Liver (tissue), 3 donors: ENCODE data around the gene ALDH1L1.
A peak's percentile ranks its signal among the peaks of the same experiment; 100 is the strongest.

Experiments
- ATF3 ChIP-seq: IDR thresholded peaks from 2 replicates; pipeline ENCODE4 v1.6.1; 2016; ENCODE audit warnings: antibody characterized with exemption
- CTCF ChIP-seq: fragments of 150-350 bp; IDR thresholded peaks from 2 replicates; pipeline ENCODE4 v1.5.1; 2017; ENCODE audit warnings: improper control_type of control experiment, low read depth, low read length; ENCODE audit not compliant: missing input control
- EGR1 ChIP-seq, 2 donors: IDR thresholded peaks; 2 replicates each; pipeline ENCODE4 v1.6.1; 2016 to 2018; ENCODE audit warnings: antibody characterized with exemption in 2 of 2, low read depth in 2 of 2
- GABPA ChIP-seq, 2 donors: IDR thresholded peaks in 1 of 2; conservative IDR thresholded peaks in 1 of 2; 2 replicates each; pipeline ENCODE4 v1.6.1; 2016; ENCODE audit warnings: antibody characterized with exemption in 2 of 2, mild to moderate bottlenecking in 1 of 2, moderate library complexity in 1 of 2
- HNF4A ChIP-seq, 2 donors: conservative IDR thresholded peaks; 2 replicates each; pipeline ENCODE4 v1.6.1; 2016; ENCODE audit warnings: antibody characterized with exemption in 2 of 2, mild to moderate bottlenecking in 2 of 2
- HNF4G ChIP-seq: IDR thresholded peaks from 2 replicates; pipeline ENCODE4 v1.6.1; 2016; ENCODE audit warnings: antibody characterized with exemption
- JUND ChIP-seq, 2 donors: IDR thresholded peaks; 2 replicates each; pipeline ENCODE4 v1.6.1; 2016; ENCODE audit warnings: antibody characterized with exemption in 2 of 2
- MAX ChIP-seq: IDR thresholded peaks from 2 replicates; pipeline ENCODE4 v1.6.1; 2016; ENCODE audit warnings: antibody characterized with exemption
- RAD21 ChIP-seq, 2 donors: IDR thresholded peaks; 2 replicates each; pipeline ENCODE4 v1.6.1; 2016; ENCODE audit warnings: antibody characterized with exemption in 2 of 2, mild to moderate bottlenecking in 2 of 2
- RXRA ChIP-seq, 2 donors: IDR thresholded peaks; 2 replicates each; pipeline ENCODE4 v1.6.1; 2017 to 2018; ENCODE audit warnings: antibody characterized with exemption in 2 of 2, mild to moderate bottlenecking in 1 of 2
- SP1 ChIP-seq: IDR thresholded peaks from 2 replicates; pipeline ENCODE4 v1.6.1; 2018; ENCODE audit warnings: antibody characterized with exemption, mild to moderate bottlenecking
- TAF1 ChIP-seq: conservative IDR thresholded peaks from 2 replicates; pipeline ENCODE4 v1.6.1; 2016; ENCODE audit warnings: antibody characterized with exemption, mild to moderate bottlenecking
- YY1 ChIP-seq: IDR thresholded peaks from 2 replicates; pipeline ENCODE4 v1.6.1; 2016; ENCODE audit warnings: antibody characterized with exemption, mild to moderate bottlenecking
- TF ChIP-seq, protein P1 (sequence below): IDR thresholded peaks from 2 replicates; pipeline ENCODE4 v1.6.1; 2016; ENCODE audit warnings: antibody characterized with exemption, mild to moderate bottlenecking
- donor health status: healthy.
- donor health status: healthy.

- TF ChIP-seq HNF4A (conservative IDR thresholded peaks at IDR 0.05): peak in 1 of 2 donors; percentile 18
- no peak for TF ChIP-seq JUND (IDR thresholded peaks at IDR 0.05)
- no peak for TF ChIP-seq CTCF
- no peak for TF ChIP-seq EGR1 (IDR thresholded peaks at IDR 0.05; ENCODE audit: low read depth in 2 of 2)
- no peak for TF ChIP-seq ATF3
- TF ChIP-seq MAX: no peak
- no peak for TF ChIP-seq TAF1
- TF ChIP-seq RAD21 (IDR thresholded peaks at IDR 0.05): no peak
- no peak for TF ChIP-seq GABPA (IDR thresholded peaks at IDR 0.05 in 1 of 2, conservative IDR thresholded peaks at IDR 0.05 in 1 of 2)
- TF ChIP-seq RXRA (IDR thresholded peaks at IDR 0.05): no peak
- no peak for TF ChIP-seq YY1
- TF ChIP-seq, protein P1, sequence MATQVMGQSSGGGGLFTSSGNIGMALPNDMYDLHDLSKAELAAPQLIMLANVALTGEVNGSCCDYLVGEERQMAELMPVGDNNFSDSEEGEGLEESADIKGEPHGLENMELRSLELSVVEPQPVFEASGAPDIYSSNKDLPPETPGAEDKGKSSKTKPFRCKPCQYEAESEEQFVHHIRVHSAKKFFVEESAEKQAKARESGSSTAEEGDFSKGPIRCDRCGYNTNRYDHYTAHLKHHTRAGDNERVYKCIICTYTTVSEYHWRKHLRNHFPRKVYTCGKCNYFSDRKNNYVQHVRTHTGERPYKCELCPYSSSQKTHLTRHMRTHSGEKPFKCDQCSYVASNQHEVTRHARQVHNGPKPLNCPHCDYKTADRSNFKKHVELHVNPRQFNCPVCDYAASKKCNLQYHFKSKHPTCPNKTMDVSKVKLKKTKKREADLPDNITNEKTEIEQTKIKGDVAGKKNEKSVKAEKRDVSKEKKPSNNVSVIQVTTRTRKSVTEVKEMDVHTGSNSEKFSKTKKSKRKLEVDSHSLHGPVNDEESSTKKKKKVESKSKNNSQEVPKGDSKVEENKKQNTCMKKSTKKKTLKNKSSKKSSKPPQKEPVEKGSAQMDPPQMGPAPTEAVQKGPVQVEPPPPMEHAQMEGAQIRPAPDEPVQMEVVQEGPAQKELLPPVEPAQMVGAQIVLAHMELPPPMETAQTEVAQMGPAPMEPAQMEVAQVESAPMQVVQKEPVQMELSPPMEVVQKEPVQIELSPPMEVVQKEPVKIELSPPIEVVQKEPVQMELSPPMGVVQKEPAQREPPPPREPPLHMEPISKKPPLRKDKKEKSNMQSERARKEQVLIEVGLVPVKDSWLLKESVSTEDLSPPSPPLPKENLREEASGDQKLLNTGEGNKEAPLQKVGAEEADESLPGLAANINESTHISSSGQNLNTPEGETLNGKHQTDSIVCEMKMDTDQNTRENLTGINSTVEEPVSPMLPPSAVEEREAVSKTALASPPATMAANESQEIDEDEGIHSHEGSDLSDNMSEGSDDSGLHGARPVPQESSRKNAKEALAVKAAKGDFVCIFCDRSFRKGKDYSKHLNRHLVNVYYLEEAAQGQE: no peak
- TF ChIP-seq SP1: no peak
- no peak for TF ChIP-seq HNF4G
Observed at GRCh38 chr3:126205717-126206655, 25.6 kb upstream of the ALDH1L1 start.
